Liver (tissue), 9 donors: ENCODE results near the gene CYB5A. TPM values are rescaled to one million over a fixed set of nuclear protein-coding genes. Genes with fewer than 3 reads are reported as not detected.
"Not testable (repeated sequence)": the region's sequence is repeated elsewhere in the genome, so short reads cannot be mapped to it uniquely, and the experiment has no call there.

Experiments
- DNase-seq: peaks from one replicate; pipeline ENCODE4 v3.0.0-alpha.2; 2017; ENCODE audit warnings: low spot score
- H3K27ac ChIP-seq, 2 donors: one replicate each; pipeline ENCODE4 v1.7.0; 2013; ENCODE audit warnings: inconsistent platforms in 2 of 2, low read length in 2 of 2, control low read depth in 1 of 2, low read depth in 1 of 2, mild to moderate bottlenecking in 1 of 2
- H3K27me3 ChIP-seq, 4 donors: one replicate each; pipeline versions ENCODE4 v1.6.1 to v1.7.0; 2013; ENCODE audit warnings: low read length in 3 of 4, inconsistent platforms in 1 of 4, mild to moderate bottlenecking in 1 of 4, moderate library complexity in 1 of 4; ENCODE audit not compliant: control insufficient read depth in 4 of 4, insufficient read depth in 4 of 4
- H3K36me3 ChIP-seq, 4 donors: one replicate each; pipeline versions ENCODE4 v1.6.1 to v1.7.0; 2013; ENCODE audit warnings: low read length in 3 of 4, mild to moderate bottlenecking in 3 of 4, low read depth in 1 of 4, moderate library complexity in 1 of 4; ENCODE audit not compliant: control insufficient read depth in 4 of 4, insufficient read depth in 3 of 4
- H3K4me1 ChIP-seq, 4 donors: one replicate each; pipeline versions ENCODE4 v1.6.1 to v1.7.0; 2013; ENCODE audit warnings: low read length in 3 of 4, mild to moderate bottlenecking in 3 of 4, moderate library complexity in 1 of 4; ENCODE audit not compliant: control insufficient read depth in 4 of 4, insufficient read depth in 4 of 4
- H3K4me3 ChIP-seq, 3 donors: one replicate each; pipeline versions ENCODE4 v1.6.1 to v1.7.0; 2013; ENCODE audit warnings: low read length in 3 of 3, control low read depth in 1 of 3, low read depth in 1 of 3, mild to moderate bottlenecking in 1 of 3
- H3K9ac ChIP-seq, 2 donors: one replicate each; pipeline ENCODE4 v1.7.0; 2013; ENCODE audit warnings: low read length in 2 of 2, mild to moderate bottlenecking in 2 of 2, moderate library complexity in 2 of 2, control low read depth in 1 of 2, low read depth in 1 of 2
- H3K9me3 ChIP-seq, 4 donors: one replicate each; pipeline versions ENCODE4 v1.6.1 to v1.7.0; 2013; ENCODE audit warnings: low read length in 3 of 4; ENCODE audit not compliant: control insufficient read depth in 4 of 4
- EGR1 ChIP-seq, 2 donors: IDR thresholded peaks; 2 replicates each; pipeline ENCODE4 v1.6.1; 2016 to 2018; ENCODE audit warnings: antibody characterized with exemption in 2 of 2, low read depth in 2 of 2
- FOXA2 ChIP-seq: IDR thresholded peaks from 2 replicates; pipeline ENCODE4 v1.6.1; 2016; ENCODE audit warnings: antibody characterized with exemption
- HNF4A ChIP-seq, 2 donors: conservative IDR thresholded peaks; 2 replicates each; pipeline ENCODE4 v1.6.1; 2016; ENCODE audit warnings: antibody characterized with exemption in 2 of 2, mild to moderate bottlenecking in 2 of 2
- HNF4G ChIP-seq: IDR thresholded peaks from 2 replicates; pipeline ENCODE4 v1.6.1; 2016; ENCODE audit warnings: antibody characterized with exemption
- JUND ChIP-seq, 2 donors: IDR thresholded peaks; 2 replicates each; pipeline ENCODE4 v1.6.1; 2016; ENCODE audit warnings: antibody characterized with exemption in 2 of 2
- MAX ChIP-seq: IDR thresholded peaks from 2 replicates; pipeline ENCODE4 v1.6.1; 2016; ENCODE audit warnings: antibody characterized with exemption
- NR2F2 ChIP-seq: IDR thresholded peaks from 2 replicates; pipeline ENCODE4 v1.6.1; 2016; ENCODE audit warnings: antibody characterized with exemption
- RAD21 ChIP-seq, 2 donors: IDR thresholded peaks; 2 replicates each; pipeline ENCODE4 v1.6.1; 2016; ENCODE audit warnings: antibody characterized with exemption in 2 of 2, mild to moderate bottlenecking in 2 of 2
- RXRA ChIP-seq, 2 donors: IDR thresholded peaks; 2 replicates each; pipeline ENCODE4 v1.6.1; 2017 to 2018; ENCODE audit warnings: antibody characterized with exemption in 2 of 2, mild to moderate bottlenecking in 1 of 2
- SP1 ChIP-seq: IDR thresholded peaks from 2 replicates; pipeline ENCODE4 v1.6.1; 2018; ENCODE audit warnings: antibody characterized with exemption, mild to moderate bottlenecking
- TAF1 ChIP-seq: conservative IDR thresholded peaks from 2 replicates; pipeline ENCODE4 v1.6.1; 2016; ENCODE audit warnings: antibody characterized with exemption, mild to moderate bottlenecking
- YY1 ChIP-seq: IDR thresholded peaks from 2 replicates; pipeline ENCODE4 v1.6.1; 2016; ENCODE audit warnings: antibody characterized with exemption, mild to moderate bottlenecking
- WGBS: extraction: QIAGEN DNeasy Blood & Tissue Kit; methylation state at CpG from one replicate; pipeline ENCODE4 v1.1.7; 2013; 5-methylcytosine and 5-hydroxymethylcytosine counted together
- polyA plus RNA-seq, 2 donors: library from polyadenylated mRNA; stranded (reverse) in 1 of 2; unstranded in 1 of 2; fragments of 200-250 nt in 1 of 2; fragments of >200 nt in 1 of 2; fragmentation: Nextera tagmentation in 1 of 2; extraction: Ambion mirVana in 1 of 2; gene quantifications; one replicate each; pipeline versions ENCODE4 v1.2.1 to v1.2.3, GENCODE V29; 2013 to 2015
- total RNA-seq, 2 donors: library from RNA; depleted of rRNA; stranded (reverse); fragments of >200 nt; gene quantifications; one replicate each; pipeline ENCODE4 v1.2.3, GENCODE V29; 2014
- TF ChIP-seq, protein P1 (sequence below): IDR thresholded peaks from 2 replicates; pipeline ENCODE4 v1.6.1; 2016; ENCODE audit warnings: antibody characterized with exemption
- TF ChIP-seq, protein P2 (sequence below): IDR thresholded peaks from 2 replicates; pipeline ENCODE4 v1.6.1; 2016; ENCODE audit warnings: antibody characterized with exemption, mild to moderate bottlenecking
- TF ChIP-seq, protein P3 (sequence below): fragments of 150-350 bp; IDR thresholded peaks from 2 replicates; pipeline ENCODE4 v1.5.1; 2017; ENCODE audit warnings: improper control_type of control experiment, low read depth, low read length; ENCODE audit not compliant: missing input control
- TF ChIP-seq, protein P4 (sequence below): IDR thresholded peaks from 2 replicates; pipeline ENCODE4 v1.6.1; 2016; ENCODE audit warnings: antibody characterized with exemption
- donor health status: healthy.
- donor health status: healthy.
- donor health status: healthy.
- donor health status: healthy.
- donor health status: healthy.

The CYB5A gene
- total and polyA plus RNA-seq, 4 donors: 277 to 2,022 (median 1,122) TPM

GRCh38 chr18:74286106-74286855 lies 5.5 kb downstream of the CYB5A start:
- H3K27ac ChIP-seq: peak overlapping the region; percentile 83 to 87
- no peak for DNase-seq
- peaks cover 0 to 12% (median 2%) of the 10 kb centered on the region in 4 donors for H3K36me3 ChIP-seq
- no peaks in the 10 kb centered on the region for H3K27me3 ChIP-seq
- 42% methylated on average over 4 of the region's 4 CpGs for whole genome bisulfite sequencing
- H3K9ac ChIP-seq: peak overlapping the region; percentile 10 to 89
- H3K9me3 ChIP-seq: no peaks in the 10 kb centered on the region
- H3K4me3 ChIP-seq: peak overlapping the region; percentile 11 to 19 (median 19)
- H3K4me1 ChIP-seq: peaks cover 13 to 70% (median 50%) of the 10 kb centered on the region in 4 donors
- TF ChIP-seq HNF4G (no peak), MAX (no peak), RAD21 (IDR thresholded peaks at IDR 0.05) (no peak), SP1 (no peak), TAF1 (no peak), YY1 (no peak), FOXA2 (no peak), NR2F2 (no peak), EGR1 (IDR thresholded peaks at IDR 0.05; ENCODE audit: low read depth in 2 of 2) (no peak), HNF4A (conservative IDR thresholded peaks at IDR 0.05) (no peak), RXRA (IDR thresholded peaks at IDR 0.05) (no peak), JUND (IDR thresholded peaks at IDR 0.05) (no peak)
- TF ChIP-seq, protein P1, sequence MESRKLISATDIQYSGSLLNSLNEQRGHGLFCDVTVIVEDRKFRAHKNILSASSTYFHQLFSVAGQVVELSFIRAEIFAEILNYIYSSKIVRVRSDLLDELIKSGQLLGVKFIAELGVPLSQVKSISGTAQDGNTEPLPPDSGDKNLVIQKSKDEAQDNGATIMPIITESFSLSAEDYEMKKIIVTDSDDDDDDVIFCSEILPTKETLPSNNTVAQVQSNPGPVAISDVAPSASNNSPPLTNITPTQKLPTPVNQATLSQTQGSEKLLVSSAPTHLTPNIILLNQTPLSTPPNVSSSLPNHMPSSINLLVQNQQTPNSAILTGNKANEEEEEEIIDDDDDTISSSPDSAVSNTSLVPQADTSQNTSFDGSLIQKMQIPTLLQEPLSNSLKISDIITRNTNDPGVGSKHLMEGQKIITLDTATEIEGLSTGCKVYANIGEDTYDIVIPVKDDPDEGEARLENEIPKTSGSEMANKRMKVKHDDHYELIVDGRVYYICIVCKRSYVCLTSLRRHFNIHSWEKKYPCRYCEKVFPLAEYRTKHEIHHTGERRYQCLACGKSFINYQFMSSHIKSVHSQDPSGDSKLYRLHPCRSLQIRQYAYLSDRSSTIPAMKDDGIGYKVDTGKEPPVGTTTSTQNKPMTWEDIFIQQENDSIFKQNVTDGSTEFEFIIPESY: no peak
- TF ChIP-seq, protein P2, sequence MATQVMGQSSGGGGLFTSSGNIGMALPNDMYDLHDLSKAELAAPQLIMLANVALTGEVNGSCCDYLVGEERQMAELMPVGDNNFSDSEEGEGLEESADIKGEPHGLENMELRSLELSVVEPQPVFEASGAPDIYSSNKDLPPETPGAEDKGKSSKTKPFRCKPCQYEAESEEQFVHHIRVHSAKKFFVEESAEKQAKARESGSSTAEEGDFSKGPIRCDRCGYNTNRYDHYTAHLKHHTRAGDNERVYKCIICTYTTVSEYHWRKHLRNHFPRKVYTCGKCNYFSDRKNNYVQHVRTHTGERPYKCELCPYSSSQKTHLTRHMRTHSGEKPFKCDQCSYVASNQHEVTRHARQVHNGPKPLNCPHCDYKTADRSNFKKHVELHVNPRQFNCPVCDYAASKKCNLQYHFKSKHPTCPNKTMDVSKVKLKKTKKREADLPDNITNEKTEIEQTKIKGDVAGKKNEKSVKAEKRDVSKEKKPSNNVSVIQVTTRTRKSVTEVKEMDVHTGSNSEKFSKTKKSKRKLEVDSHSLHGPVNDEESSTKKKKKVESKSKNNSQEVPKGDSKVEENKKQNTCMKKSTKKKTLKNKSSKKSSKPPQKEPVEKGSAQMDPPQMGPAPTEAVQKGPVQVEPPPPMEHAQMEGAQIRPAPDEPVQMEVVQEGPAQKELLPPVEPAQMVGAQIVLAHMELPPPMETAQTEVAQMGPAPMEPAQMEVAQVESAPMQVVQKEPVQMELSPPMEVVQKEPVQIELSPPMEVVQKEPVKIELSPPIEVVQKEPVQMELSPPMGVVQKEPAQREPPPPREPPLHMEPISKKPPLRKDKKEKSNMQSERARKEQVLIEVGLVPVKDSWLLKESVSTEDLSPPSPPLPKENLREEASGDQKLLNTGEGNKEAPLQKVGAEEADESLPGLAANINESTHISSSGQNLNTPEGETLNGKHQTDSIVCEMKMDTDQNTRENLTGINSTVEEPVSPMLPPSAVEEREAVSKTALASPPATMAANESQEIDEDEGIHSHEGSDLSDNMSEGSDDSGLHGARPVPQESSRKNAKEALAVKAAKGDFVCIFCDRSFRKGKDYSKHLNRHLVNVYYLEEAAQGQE: no peak
- TF ChIP-seq, protein P3, sequence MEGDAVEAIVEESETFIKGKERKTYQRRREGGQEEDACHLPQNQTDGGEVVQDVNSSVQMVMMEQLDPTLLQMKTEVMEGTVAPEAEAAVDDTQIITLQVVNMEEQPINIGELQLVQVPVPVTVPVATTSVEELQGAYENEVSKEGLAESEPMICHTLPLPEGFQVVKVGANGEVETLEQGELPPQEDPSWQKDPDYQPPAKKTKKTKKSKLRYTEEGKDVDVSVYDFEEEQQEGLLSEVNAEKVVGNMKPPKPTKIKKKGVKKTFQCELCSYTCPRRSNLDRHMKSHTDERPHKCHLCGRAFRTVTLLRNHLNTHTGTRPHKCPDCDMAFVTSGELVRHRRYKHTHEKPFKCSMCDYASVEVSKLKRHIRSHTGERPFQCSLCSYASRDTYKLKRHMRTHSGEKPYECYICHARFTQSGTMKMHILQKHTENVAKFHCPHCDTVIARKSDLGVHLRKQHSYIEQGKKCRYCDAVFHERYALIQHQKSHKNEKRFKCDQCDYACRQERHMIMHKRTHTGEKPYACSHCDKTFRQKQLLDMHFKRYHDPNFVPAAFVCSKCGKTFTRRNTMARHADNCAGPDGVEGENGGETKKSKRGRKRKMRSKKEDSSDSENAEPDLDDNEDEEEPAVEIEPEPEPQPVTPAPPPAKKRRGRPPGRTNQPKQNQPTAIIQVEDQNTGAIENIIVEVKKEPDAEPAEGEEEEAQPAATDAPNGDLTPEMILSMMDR: no peak
- TF ChIP-seq, protein P4, sequence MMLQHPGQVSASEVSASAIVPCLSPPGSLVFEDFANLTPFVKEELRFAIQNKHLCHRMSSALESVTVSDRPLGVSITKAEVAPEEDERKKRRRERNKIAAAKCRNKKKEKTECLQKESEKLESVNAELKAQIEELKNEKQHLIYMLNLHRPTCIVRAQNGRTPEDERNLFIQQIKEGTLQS: no peak

- Histone ChIP-seq H3K4me3 (peak overlapping the region in 2 of 3 donors; percentile 0 to 11), H3K36me3 (peaks cover 0 to 16% (median 2%) of the 10 kb centered on the region in 4 donors), H3K9ac (peak overlapping the region; percentile 50 to 70), H3K4me1 (peaks cover 18 to 77% (median 57%) of the 10 kb centered on the region in 4 donors), H3K27ac (peak overlapping the region; percentile 83 to 87)
- 77% methylated on average over 3 of the region's 3 CpGs for WGBS
- DNase-seq, H3K27me3 ChIP-seq, H3K9me3 ChIP-seq: not testable (repeated sequence)
These were observed 6.2 kb downstream of the CYB5A start for GRCh38 chr18:74285583-74285982.
